HCT116 (cell line): ENCODE data around the gene ESPNL. TPM values are rescaled to one million over a fixed set of nuclear protein-coding genes. Genes with fewer than 3 reads are reported as not detected.
A peak's percentile ranks its signal among the peaks of the same experiment; 100 is the strongest.

Source experiments
- ATAC-seq: fragments of 200-7000 bp; cut with Tn5 transposase; 2 replicates; pipeline ENCODE4 v1.9.1; 2020; ENCODE audit warnings: mild to moderate bottlenecking, moderate library complexity
- BruUV-seq: library from RNA; stranded (reverse); fragments of 400-500 nt; replicated peaks from 2 replicates; lab custom pipeline; 2021; lab: Mats Ljungman, UMichigan
- CTCF ChIA-PET: fragments of 300-600 bp; sonication (Branson Sonifier 250); formaldehyde crosslinking; loops from one replicate; lab custom pipeline; 2021; ENCODE audit warnings: antibody characterized with exemption; lab: Charles Lee
- POLR2A ChIA-PET: fragments of 300-600, 350-600 bp; sonication (Branson Sonifier 250); formaldehyde crosslinking; loops from one replicate; lab custom pipeline; 2021; ENCODE audit warnings: antibody characterized with exemption; lab: Charles Lee
- RAD21 ChIA-PET, 2 experiments: fragments of 300-600 bp; sonication (Branson Sonifier 250); formaldehyde crosslinking; loops; one replicate each; lab custom pipeline; 2023; ENCODE audit warnings: low total read pairs in 2 of 2; ENCODE audit not compliant: uncharacterized antibody in 2 of 2, unreplicated experiment in 2 of 2, low non-redundant PET in 1 of 2; lab: Charles Lee
- DNase-seq: peaks from one replicate; pipeline ENCODE4 v3.0.0-alpha.2; 2010; ENCODE audit warnings: low read depth, low spot score
- H2AFZ ChIP-seq: fragments of 200-600 bp; shearing (Covaris generic), sonication (generic); 2 replicates; pipeline ENCODE4 v1.6.1; 2017; ENCODE audit warnings: low read depth, mixed run types, mixed read lengths, antibody characterized with exemption, low read length; ENCODE audit not compliant: poor library complexity, severe bottlenecking
- H3K27ac ChIP-seq: 2 replicates; pipeline ENCODE4 v1.5.1; 2012; ENCODE audit warnings: low read depth, low read length
- H3K27me3 ChIP-seq: fragments of 200-600 bp; sonication (generic); 2 replicates; pipeline ENCODE4 v1.6.1; 2016; ENCODE audit warnings: mixed run types, low read length, mixed read lengths; ENCODE audit not compliant: insufficient read depth
- H3K36me3 ChIP-seq, 2 experiments: fragments of 200-500 bp in 1 of 2; fragments of 200-600 bp in 1 of 2; sonication (Bioruptor generic) in 1 of 2; sonication (generic) in 1 of 2; 2 replicates each; pipeline versions ENCODE4 v1.5.1 to v1.6.1; 2014 to 2016; ENCODE audit warnings: low read length in 2 of 2, inconsistent platforms in 1 of 2, mixed read lengths in 1 of 2, mixed run types in 1 of 2; ENCODE audit not compliant: insufficient read depth in 2 of 2, control insufficient read depth in 1 of 2
- H3K4me1 ChIP-seq, 2 experiments: fragments of 200-600 bp in 1 of 2; sonication (generic) in 1 of 2; 2 replicates each; pipeline versions ENCODE4 v1.5.1 to v1.6.1; 2012 to 2017; ENCODE audit warnings: low read length in 2 of 2, inconsistent platforms in 1 of 2, mild to moderate bottlenecking in 1 of 2, mixed read lengths in 1 of 2, mixed run types in 1 of 2, moderate library complexity in 1 of 2; ENCODE audit not compliant: insufficient read depth in 2 of 2, control insufficient read depth in 1 of 2
- H3K4me2 ChIP-seq: fragments of 200-600 bp; sonication (generic); 2 replicates; pipeline ENCODE4 v1.6.1; 2017; ENCODE audit warnings: mixed run types, low read length, mixed read lengths
- H3K4me3 ChIP-seq, 2 experiments: fragments of 200-600 bp in 1 of 2; sonication (generic) in 1 of 2; replicated peaks in 1 of 2; 2 replicates each; pipeline ENCODE4 v1.5.1; 2011 to 2016; ENCODE audit warnings: low read length in 2 of 2, control low read depth in 1 of 2, low read depth in 1 of 2, mild to moderate bottlenecking in 1 of 2, mixed read lengths in 1 of 2, mixed run types in 1 of 2
- H3K79me2 ChIP-seq: fragments of 200-600 bp; sonication (generic); 2 replicates; pipeline ENCODE4 v1.6.1; 2017; ENCODE audit warnings: mild to moderate bottlenecking, mixed run types, low read length, moderate library complexity, mixed read lengths; ENCODE audit not compliant: insufficient read depth
- H3K9ac ChIP-seq: fragments of 200-600 bp; sonication (generic); 2 replicates; pipeline ENCODE4 v1.6.1; 2016; ENCODE audit warnings: low read length, mixed read lengths
- H3K9me2 ChIP-seq: fragments of 200-600 bp; sonication (generic), shearing (Covaris generic); 2 replicates; pipeline ENCODE4 v1.6.1; 2017; ENCODE audit warnings: mixed run types, mild to moderate bottlenecking, moderate library complexity; ENCODE audit not compliant: insufficient read depth
- H3K9me3 ChIP-seq, 2 experiments: fragments of 200-500 bp in 1 of 2; fragments of 200-600 bp in 1 of 2; sonication (Bioruptor generic) in 1 of 2; sonication (generic) in 1 of 2; 2 replicates each; pipeline ENCODE4 v1.6.1; 2014 to 2017; ENCODE audit warnings: low read length in 2 of 2, mixed read lengths in 2 of 2, inconsistent platforms in 1 of 2, low read depth in 1 of 2, mild to moderate bottlenecking in 1 of 2, mixed run types in 1 of 2, moderate library complexity in 1 of 2; ENCODE audit not compliant: control insufficient read depth in 1 of 2, insufficient read depth in 1 of 2
- H4K20me1 ChIP-seq: fragments of 200-600 bp; sonication (generic), shearing (Covaris generic); 2 replicates; pipeline ENCODE4 v1.6.1; 2017; ENCODE audit warnings: mixed run types, mild to moderate bottlenecking, moderate library complexity; ENCODE audit not compliant: insufficient read depth
- CEBPB ChIP-seq: IDR thresholded peaks from 2 replicates; pipeline ENCODE4 v1.6.1; 2012; ENCODE audit warnings: low read depth
- CTCF ChIP-seq, 3 experiments: fragments of 200-600 bp in 1 of 3; sonication (generic) in 1 of 3; IDR thresholded peaks in 2 of 3; conservative IDR thresholded peaks in 1 of 3; 2 replicates each; pipeline ENCODE4 v1.5.1; 2012 to 2017; ENCODE audit warnings: low read depth in 2 of 3, low read length in 2 of 3, antibody characterized with exemption in 1 of 3, borderline replicate concordance in 1 of 3, control low read depth in 1 of 3, mild to moderate bottlenecking in 1 of 3, mixed read lengths in 1 of 3, mixed run types in 1 of 3, moderate library complexity in 1 of 3; ENCODE audit not compliant: insufficient read depth in 1 of 3
- EGR1 ChIP-seq: IDR thresholded peaks from 2 replicates; pipeline ENCODE4 v1.6.1; 2012; ENCODE audit warnings: low read depth
- ELF1 ChIP-seq: IDR thresholded peaks from 2 replicates; pipeline ENCODE4 v1.6.1; 2012; ENCODE audit warnings: low read depth, borderline replicate concordance
- SIN3A ChIP-seq: IDR thresholded peaks from 2 replicates; pipeline ENCODE4 v1.6.1; 2012; ENCODE audit warnings: low read depth
- SP1 ChIP-seq: IDR thresholded peaks from 2 replicates; pipeline ENCODE4 v1.6.1; 2012; ENCODE audit warnings: low read depth
- SRF ChIP-seq: IDR thresholded peaks from 2 replicates; pipeline ENCODE4 v1.6.1; 2012; ENCODE audit warnings: low read depth
- intact Hi-C: fragments of 100-400 bp; cut with micrococcal nuclease; formaldehyde crosslinking; loops from 2 replicates; pipeline ENCODE4 v1.10.0; 2022
- total RNA-seq: library from RNA; stranded (reverse); gene quantifications from one replicate; pipeline ENCODE4 v1.2.1, GENCODE V29; 2021; ENCODE audit not compliant: unreplicated experiment
- TF ChIP-seq, protein P1 (sequence below): IDR thresholded peaks from 2 replicates; pipeline ENCODE4 v1.6.1; 2012; ENCODE audit warnings: low read depth

The ESPNL gene
- total RNA-seq, 1 experiment from 2014 or later: 0.22 TPM

DNA sequence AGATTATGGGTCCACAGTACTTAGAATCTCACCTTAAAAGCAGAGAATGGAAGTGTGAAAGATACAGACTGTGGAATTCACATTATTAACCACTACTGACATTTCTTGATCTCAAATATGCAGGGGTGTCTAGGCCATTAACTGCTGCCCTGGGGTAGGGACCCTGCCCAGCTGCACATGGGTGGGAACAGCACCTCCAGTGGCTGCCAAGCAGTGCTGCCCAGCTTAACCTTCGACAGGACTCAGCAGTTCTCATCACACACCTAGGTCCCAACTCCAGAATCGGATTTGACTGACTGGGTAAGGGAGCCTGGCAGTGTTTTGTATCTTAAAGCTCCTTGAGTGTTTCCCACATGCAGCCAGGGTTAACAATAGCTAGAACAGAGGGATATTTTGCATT is 73.6 kb downstream of the ESPNL start:
- H3K4me2 ChIP-seq: no peak overlapping the region
- no TSS peak for BruUV-seq
- H3K4me1 ChIP-seq: 0 out of 4 replicates have a peak, but pooled peaks cover 0 to 2% of the 10 kb centered on the region in 2 experiments
- TF ChIP-seq SIN3A (no peak), ELF1 (no peak), CTCF (IDR thresholded peaks at IDR 0.05 in 2 of 3, conservative IDR thresholded peaks at IDR 0.05 in 1 of 3; ENCODE audit: borderline replicate concordance in 1 of 3, insufficient read depth in 1 of 3, low read depth in 2 of 3, low read length in 2 of 3) (peak in 2 of 3 experiments; percentile 48 to 58; a peak in 4 of 6 replicates), CEBPB (no peak), SRF (no peak), EGR1 (no peak), SP1 (no peak)
- TF ChIP-seq, protein P1, sequence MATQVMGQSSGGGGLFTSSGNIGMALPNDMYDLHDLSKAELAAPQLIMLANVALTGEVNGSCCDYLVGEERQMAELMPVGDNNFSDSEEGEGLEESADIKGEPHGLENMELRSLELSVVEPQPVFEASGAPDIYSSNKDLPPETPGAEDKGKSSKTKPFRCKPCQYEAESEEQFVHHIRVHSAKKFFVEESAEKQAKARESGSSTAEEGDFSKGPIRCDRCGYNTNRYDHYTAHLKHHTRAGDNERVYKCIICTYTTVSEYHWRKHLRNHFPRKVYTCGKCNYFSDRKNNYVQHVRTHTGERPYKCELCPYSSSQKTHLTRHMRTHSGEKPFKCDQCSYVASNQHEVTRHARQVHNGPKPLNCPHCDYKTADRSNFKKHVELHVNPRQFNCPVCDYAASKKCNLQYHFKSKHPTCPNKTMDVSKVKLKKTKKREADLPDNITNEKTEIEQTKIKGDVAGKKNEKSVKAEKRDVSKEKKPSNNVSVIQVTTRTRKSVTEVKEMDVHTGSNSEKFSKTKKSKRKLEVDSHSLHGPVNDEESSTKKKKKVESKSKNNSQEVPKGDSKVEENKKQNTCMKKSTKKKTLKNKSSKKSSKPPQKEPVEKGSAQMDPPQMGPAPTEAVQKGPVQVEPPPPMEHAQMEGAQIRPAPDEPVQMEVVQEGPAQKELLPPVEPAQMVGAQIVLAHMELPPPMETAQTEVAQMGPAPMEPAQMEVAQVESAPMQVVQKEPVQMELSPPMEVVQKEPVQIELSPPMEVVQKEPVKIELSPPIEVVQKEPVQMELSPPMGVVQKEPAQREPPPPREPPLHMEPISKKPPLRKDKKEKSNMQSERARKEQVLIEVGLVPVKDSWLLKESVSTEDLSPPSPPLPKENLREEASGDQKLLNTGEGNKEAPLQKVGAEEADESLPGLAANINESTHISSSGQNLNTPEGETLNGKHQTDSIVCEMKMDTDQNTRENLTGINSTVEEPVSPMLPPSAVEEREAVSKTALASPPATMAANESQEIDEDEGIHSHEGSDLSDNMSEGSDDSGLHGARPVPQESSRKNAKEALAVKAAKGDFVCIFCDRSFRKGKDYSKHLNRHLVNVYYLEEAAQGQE: no peak
- TF ChIP-seq, all 23 proteins: peak for 1
- DNase-seq (no peak), ATAC-seq (peak; percentile 72)
- Histone ChIP-seq H3K79me2 (no peaks in the 10 kb centered on the region), H3K36me3 (peaks cover 16 to 50% of the 10 kb centered on the region in 2 experiments), H2AFZ (no peak overlapping the region), H3K27ac (no peak overlapping the region), H3K4me3 (no peak overlapping the region), H3K9ac (no peak overlapping the region), H3K9me3 (no peaks in the 10 kb centered on the region), H3K27me3 (no peaks in the 10 kb centered on the region), H3K9me2 (no peaks in the 10 kb centered on the region), H4K20me1 (0 out of 2 replicates have a peak, but pooled peaks cover 9% of the 10 kb centered on the region)
- POLR2A ChIA-PET: no interaction called here
- RAD21 ChIA-PET: no interaction called here
- intact Hi-C loops: no loop called here
- CTCF ChIA-PET: no interaction called here
